B cell (primary cell): ENCODE results near the gene TOPBP1.

ENCODE experiments used
- CTCF ChIP-seq: fragments of 200-600 bp; IDR thresholded peaks from one replicate; pipeline ENCODE4 v1.8.0; 2022; ENCODE audit warnings: antibody characterized with exemption, mild to moderate bottlenecking
- EZH2 ChIP-seq: IDR thresholded peaks from 2 replicates; pipeline ENCODE4 v1.6.1; 2012; ENCODE audit warnings: borderline replicate concordance, low read depth, mild to moderate bottlenecking, moderate library complexity, low read length; ENCODE audit not compliant: insufficient read depth, poor library complexity, severe bottlenecking

- TF ChIP-seq CTCF, result no peak
- TF ChIP-seq EZH2, result no peak
Observed at GRCh38 chr3:133703915-133704314, 42.2 kb upstream of the TOPBP1 start.
